Ectodermal cell (in vitro differentiated cells): ENCODE data around the gene GRK5.
"Not testable (repeated sequence)": the region's sequence is repeated elsewhere in the genome, so short reads cannot be mapped to it uniquely, and the experiment has no call there.

Experiments used
- H3K27ac ChIP-seq: 2 replicates; pipeline ENCODE4 v1.7.0; 2013; ENCODE audit warnings: mild to moderate bottlenecking, low read depth, low read length; ENCODE audit not compliant: insufficient read depth, poor library complexity, severe bottlenecking
- H3K27me3 ChIP-seq: 2 replicates; pipeline ENCODE4 v1.7.0; 2013; ENCODE audit warnings: mild to moderate bottlenecking, low read length; ENCODE audit not compliant: insufficient read depth, control insufficient read depth, poor library complexity, severe bottlenecking
- H3K36me3 ChIP-seq: one replicate; pipeline ENCODE4 v1.7.0; 2013; ENCODE audit warnings: low read length; ENCODE audit not compliant: control insufficient read depth, insufficient read depth
- H3K4me1 ChIP-seq: one replicate; pipeline ENCODE4 v1.7.0; 2013; ENCODE audit warnings: low read length; ENCODE audit not compliant: control insufficient read depth, insufficient read depth
- H3K4me3 ChIP-seq: 2 replicates; pipeline ENCODE4 v1.7.0; 2013; ENCODE audit warnings: low read depth, low read length, control low read depth; ENCODE audit not compliant: insufficient read depth
- H3K9me3 ChIP-seq: 2 replicates; pipeline ENCODE4 v1.7.0; 2013; ENCODE audit warnings: mild to moderate bottlenecking, low read length, moderate library complexity; ENCODE audit not compliant: control insufficient read depth
- WGBS, 2 experiments: methylation state at CpG; one replicate each; pipeline ENCODE4 v1.1.7; 2013; ENCODE audit warnings: missing lambda C conversion rate in 2 of 2; 5-methylcytosine and 5-hydroxymethylcytosine counted together

The GRK5 gene

DNA sequence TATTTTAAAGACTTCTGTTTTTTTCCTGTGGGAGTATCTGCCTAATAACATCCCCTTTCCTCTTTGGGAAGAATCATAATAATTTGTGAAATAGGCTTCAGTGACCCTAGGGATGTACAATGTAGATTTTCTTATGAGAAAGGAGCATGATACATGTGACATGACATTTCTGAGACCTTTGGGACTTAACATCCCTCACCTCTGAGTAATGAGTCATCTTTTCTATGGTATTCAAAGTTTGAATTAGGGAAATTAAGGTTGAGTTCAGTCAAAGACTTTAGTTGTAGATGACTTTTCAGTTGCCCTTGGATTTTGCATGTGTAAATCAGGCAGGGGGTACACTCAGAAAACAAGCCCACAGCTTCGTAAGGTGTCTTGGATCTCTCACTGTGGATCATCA, 14.3 kb downstream of the GRK5 start:
- Histone ChIP-seq H3K4me1 (peaks cover 18% of the 10 kb centered on the region), H3K4me3 (no peak overlapping the region), H3K27ac (no peak overlapping the region), H3K36me3 (no peaks in the 10 kb centered on the region), H3K27me3 (no peaks in the 10 kb centered on the region), H3K9me3 (no peaks in the 10 kb centered on the region)
- 95% methylated on average over 1 of the region's 1 CpG for WGBS, 2 experiments

DNA sequence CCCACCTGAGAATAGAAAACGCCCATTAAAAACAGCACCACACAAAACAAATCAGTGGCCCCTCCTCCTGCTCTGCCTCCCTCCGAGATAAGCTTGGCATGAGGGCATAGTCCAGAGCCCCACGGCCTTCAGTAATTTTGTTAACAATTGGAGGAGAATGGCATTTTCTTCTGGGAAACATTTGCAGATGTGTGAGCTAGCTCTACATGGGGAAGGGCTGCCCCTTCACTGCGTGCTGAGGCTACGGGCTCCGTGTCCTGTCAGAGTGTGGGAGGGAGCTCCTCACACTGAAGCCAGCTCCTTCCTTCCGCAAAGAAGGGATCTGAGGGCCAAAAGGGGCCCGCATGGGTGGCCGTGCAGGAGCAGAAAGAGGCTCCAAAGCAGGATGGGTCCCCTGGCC, 15.2 kb downstream of the GRK5 start:
- 42 to 44% methylated on average over 9 of the region's 9 CpGs for WGBS, 2 experiments
- H3K36me3 ChIP-seq, result no peaks in the 10 kb centered on the region
- no peak overlapping the region for H3K27ac ChIP-seq

DNA sequence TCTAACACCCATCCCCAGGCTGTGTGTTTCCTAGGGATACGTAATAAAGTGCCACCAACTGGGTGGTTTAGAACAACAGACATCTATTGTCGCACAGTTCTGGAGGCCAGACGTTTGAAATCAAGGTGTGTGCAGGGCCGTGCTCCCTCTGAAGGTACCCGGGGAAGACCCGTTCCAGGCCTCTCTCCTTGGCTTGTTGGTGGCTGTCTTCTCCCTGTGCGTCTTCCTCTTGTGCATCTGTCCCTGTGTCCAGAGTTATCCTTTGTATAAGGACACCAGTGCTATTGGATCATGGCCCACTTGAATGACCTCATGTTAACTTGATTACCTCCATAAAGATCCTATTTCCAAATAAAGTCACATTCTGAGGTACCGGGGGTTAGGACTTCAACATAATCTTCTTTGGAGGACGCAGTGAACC, 15.6 kb downstream of the GRK5 start:
- Histone ChIP-seq H3K9me3 (no peaks in the 10 kb centered on the region), H3K36me3 (no peaks in the 10 kb centered on the region), H3K27me3 (no peaks in the 10 kb centered on the region), H3K27ac (no peak overlapping the region), H3K4me1 (peaks cover 16% of the 10 kb centered on the region), H3K4me3 (no peak overlapping the region)
- WGBS, 2 experiments, result 88 to 90% methylated on average over 9 of the region's 9 CpGs

More for the DNA sequence above, 15.2 kb downstream of the GRK5 start:
- Histone ChIP-seq H3K27me3 (no peaks in the 10 kb centered on the region), H3K4me1 (peaks cover 18% of the 10 kb centered on the region), H3K9me3 (no peaks in the 10 kb centered on the region), H3K4me3 (no peak overlapping the region)

DNA sequence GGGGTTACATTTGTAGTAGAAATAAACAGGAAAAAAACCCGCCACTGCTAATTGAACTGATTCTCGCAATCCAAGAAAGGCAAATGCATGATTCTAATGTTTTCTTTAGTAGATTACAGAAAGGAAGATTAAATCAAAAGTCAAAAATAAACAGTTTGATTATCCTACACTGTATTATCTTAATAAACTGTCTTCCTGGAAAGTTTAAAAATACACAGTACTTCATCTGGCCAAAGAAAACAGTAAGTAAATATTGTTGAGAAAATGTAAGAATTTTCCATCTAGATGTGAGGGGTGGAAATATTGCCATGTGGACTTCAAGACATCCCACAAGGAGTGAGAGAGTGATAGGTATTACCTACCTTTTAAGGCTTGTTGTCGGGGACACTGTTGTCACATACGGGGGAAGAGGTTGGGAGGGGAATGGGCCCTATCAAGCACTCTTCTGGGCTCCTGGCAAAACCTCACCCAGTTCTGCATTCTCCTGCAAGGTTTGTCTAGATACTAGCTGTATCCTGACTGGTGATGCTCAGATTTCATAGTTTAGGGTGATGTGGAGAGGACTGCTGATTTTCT, 17.8 kb downstream of the GRK5 start:
- 91 to 96% methylated on average over 4 of the region's 4 CpGs for WGBS, 2 experiments
- Histone ChIP-seq H3K4me1 (peaks cover 15% of the 10 kb centered on the region), H3K27me3 (no peaks in the 10 kb centered on the region), H3K9me3 (no peaks in the 10 kb centered on the region), H3K36me3 (no peaks in the 10 kb centered on the region), H3K4me3 (no peak overlapping the region), H3K27ac (no peak overlapping the region)

DNA sequence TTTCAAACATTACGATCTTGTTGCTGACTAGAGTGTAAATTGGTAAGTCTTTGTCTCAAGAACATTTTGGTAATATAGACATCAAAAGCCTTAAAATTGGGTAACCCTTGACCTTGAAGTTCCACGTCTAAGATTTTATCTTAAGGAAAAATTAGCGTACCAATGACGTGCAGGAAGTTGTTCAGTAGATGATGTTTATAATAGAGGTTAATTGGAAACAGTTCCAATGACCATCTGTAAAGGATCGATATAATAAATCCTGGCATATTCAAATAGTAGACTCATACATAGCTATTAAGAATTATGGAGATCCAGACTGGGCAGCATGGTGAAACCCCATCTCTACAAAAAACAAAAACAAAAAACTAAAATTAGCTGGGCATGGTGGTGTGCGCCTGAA, 20.5 kb downstream of the GRK5 start:
- H3K4me1 ChIP-seq, result peaks cover 7% of the 10 kb centered on the region
- no peak overlapping the region for H3K4me3 ChIP-seq
- no peaks in the 10 kb centered on the region for H3K36me3 ChIP-seq
- H3K27ac ChIP-seq, result no peak overlapping the region
- 89 to 93% methylated on average over 5 to 6 of the region's 6 CpGs for WGBS, 2 experiments
- no peaks in the 10 kb centered on the region for H3K27me3 ChIP-seq
- no peaks in the 10 kb centered on the region for H3K9me3 ChIP-seq

DNA sequence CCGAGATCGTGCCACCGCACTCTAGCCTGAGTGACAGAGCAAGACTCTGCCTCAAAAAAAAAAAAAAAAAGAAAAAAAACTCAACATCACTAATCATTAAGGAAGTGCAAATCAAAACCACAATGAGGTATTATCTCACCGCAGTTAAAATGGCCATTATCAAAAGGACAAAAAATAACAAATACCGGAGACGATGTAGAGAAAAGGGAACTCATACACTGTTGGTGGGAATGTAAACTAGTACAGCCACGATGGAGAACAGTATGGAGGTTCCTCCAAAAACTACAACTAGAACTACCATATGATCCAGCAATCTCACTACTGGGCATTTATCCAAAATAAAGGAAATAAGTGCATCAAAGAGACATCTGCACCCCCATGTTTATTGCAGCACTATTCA, 24.3 kb downstream of the GRK5 start:
- 94 to 97% methylated on average over 7 of the region's 7 CpGs for WGBS, 2 experiments
- H3K27me3 ChIP-seq, result no peaks in the 10 kb centered on the region
- no peaks in the 10 kb centered on the region for H3K36me3 ChIP-seq
- no peaks in the 10 kb centered on the region for H3K9me3 ChIP-seq
- H3K27ac ChIP-seq, result no peak overlapping the region
- no peak overlapping the region for H3K4me3 ChIP-seq
- H3K4me1 ChIP-seq, result no peaks in the 10 kb centered on the region

DNA sequence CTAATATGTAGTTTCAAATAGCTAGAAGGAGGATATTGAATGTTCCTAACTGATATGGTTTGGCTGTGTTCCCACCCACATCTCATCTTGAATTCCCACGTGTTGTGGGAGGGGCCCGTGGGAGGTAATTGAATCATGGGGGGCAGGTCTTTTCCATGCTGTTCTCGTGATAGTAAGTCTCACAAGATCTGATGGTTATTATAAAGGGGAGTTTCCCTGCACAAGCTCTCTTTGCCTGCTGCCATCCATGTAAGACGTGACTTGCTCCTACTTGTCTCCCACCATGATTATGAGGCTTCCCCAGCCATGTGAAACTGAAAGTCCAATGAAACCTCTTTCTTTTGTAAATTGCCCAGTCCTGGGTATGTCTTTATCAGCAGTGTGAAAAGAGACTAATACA, 25.1 kb downstream of the GRK5 start:
- not testable (repeated sequence) for H3K4me1 ChIP-seq, H3K27me3 ChIP-seq, H3K4me3 ChIP-seq, H3K27ac ChIP-seq, H3K9me3 ChIP-seq, H3K36me3 ChIP-seq
- WGBS, 2 experiments, result 84 to 96% methylated on average over 4 of the region's 4 CpGs

DNA sequence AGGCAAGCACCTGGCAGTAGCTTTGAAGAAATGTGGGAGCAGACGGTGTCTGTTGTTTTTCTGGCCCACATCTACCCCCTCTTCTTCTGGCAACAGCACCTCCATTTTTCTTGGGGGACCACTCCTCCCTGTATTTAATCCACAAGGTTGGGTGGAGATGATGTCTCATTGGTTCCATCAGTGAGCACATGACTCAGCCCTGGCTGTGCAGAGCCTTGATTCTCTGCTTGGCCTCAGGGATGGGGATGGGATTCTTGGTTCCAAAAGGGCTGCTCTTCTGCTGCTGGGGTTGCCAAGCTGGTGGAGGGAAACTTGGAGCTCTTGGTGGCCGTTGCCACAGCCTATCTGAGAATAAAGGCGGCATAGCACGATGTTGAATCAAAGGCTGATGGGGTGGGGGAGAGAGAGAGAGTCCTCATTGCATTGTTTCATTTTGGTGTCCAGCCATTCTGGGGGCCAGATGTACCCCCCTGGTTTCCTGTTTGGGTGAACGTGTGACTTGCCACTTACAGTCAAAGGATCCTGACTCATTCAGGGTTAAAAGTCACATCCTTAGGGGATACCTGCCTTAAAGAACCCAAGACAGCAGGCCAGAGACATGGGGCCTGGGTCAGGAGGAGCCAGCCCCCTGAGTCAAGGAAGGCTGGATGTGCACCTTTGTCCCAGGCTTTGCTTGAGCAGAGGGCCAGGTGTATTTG, 25.9 kb downstream of the GRK5 start:
- H3K36me3 ChIP-seq, result no peaks in the 10 kb centered on the region
- WGBS, 2 experiments, result 92 to 94% methylated on average over 5 of the region's 5 CpGs
- no peak overlapping the region for H3K27ac ChIP-seq
- no peaks in the 10 kb centered on the region for H3K9me3 ChIP-seq
- H3K4me1 ChIP-seq, result peaks cover 7% of the 10 kb centered on the region
- H3K4me3 ChIP-seq, result no peak overlapping the region
- H3K27me3 ChIP-seq, result no peaks in the 10 kb centered on the region

DNA sequence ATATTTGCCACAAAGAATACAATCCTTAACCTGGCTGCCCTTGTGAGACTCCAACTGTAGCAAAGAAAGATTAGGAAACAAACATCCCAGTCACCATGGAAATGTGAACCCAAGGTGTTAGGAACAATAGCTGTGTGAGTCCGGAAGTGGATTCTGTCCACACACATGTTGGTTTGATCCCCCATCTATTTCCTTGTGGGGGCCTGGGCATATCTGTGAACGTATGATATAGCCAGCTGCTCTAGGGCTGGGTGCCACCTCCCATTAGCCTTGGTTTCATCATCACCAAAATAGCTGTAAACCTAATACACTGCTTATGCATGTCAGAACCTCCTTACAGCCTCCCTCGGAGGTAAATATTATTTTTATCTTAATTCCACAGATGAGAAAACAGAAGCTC, 26.4 kb downstream of the GRK5 start:
- Histone ChIP-seq H3K4me1 (peaks cover 7% of the 10 kb centered on the region), H3K4me3 (no peak overlapping the region), H3K27ac (no peak overlapping the region), H3K36me3 (no peaks in the 10 kb centered on the region), H3K9me3 (no peaks in the 10 kb centered on the region), H3K27me3 (no peaks in the 10 kb centered on the region)
- 94% methylated on average over 3 of the region's 3 CpGs for WGBS, 2 experiments

DNA sequence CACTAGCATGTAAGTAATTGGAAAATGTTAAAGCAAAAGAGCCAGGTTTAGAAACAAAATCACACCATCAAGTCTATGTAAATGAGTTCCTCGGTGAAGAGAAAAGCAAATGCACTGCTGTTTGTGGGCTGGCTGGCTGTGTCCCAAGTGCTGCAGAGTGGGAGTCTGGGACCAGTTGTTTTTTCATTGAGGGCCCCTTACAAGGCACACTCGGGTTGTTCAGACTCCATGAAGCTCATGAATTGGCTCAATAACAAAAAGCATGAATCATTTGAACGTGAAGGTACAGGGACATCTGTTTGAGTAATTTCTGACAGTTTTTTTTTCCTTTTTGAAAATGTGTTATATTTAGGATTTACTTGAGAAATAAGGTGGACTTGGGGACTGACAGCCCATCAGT, 28.0 kb downstream of the GRK5 start:
- H3K27ac ChIP-seq, result no peak overlapping the region
- H3K36me3 ChIP-seq, result no peaks in the 10 kb centered on the region
- H3K4me3 ChIP-seq, result no peak overlapping the region
- H3K9me3 ChIP-seq, result no peaks in the 10 kb centered on the region
- no peaks in the 10 kb centered on the region for H3K27me3 ChIP-seq
- 70 to 76% methylated on average over 3 of the region's 3 CpGs for WGBS, 2 experiments
- peaks cover 7% of the 10 kb centered on the region for H3K4me1 ChIP-seq
